Trophoblast cell (in vitro differentiated cells and primary cell): Measurements from ENCODE around the gene KISS1R.
A peak's percentile ranks its signal among the peaks of the same experiment; 100 is the strongest.
"Not testable (repeated sequence)": the region's sequence is repeated elsewhere in the genome, so short reads cannot be mapped to it uniquely, and the experiment has no call there.

ENCODE experiments used
- DNase-seq, 2 donors: peaks; one replicate each; pipeline ENCODE4 v3.0.0-alpha.2; 2016
- H2AFZ ChIP-seq: 2 replicates; pipeline ENCODE4 v1.6.1; 2013; ENCODE audit warnings: low read length, moderate library complexity, mild to moderate bottlenecking; ENCODE audit not compliant: insufficient read depth, poor library complexity
- H2AK5ac ChIP-seq: 2 replicates; pipeline ENCODE4 v1.6.1; 2013; ENCODE audit warnings: mild to moderate bottlenecking, low read length
- H2BK120ac ChIP-seq: 2 replicates; pipeline ENCODE4 v1.6.1; 2013; ENCODE audit warnings: low read length, mild to moderate bottlenecking, moderate library complexity; ENCODE audit not compliant: insufficient read depth, poor library complexity
- H2BK12ac ChIP-seq: 2 replicates; pipeline ENCODE4 v1.6.1; 2013; ENCODE audit warnings: mild to moderate bottlenecking, low read length, moderate library complexity
- H2BK5ac ChIP-seq: 2 replicates; pipeline ENCODE4 v1.6.1; 2013; ENCODE audit warnings: low read length, low read depth, moderate library complexity, mild to moderate bottlenecking; ENCODE audit not compliant: poor library complexity
- H3K14ac ChIP-seq: 2 replicates; pipeline ENCODE4 v1.6.1; 2013; ENCODE audit warnings: mild to moderate bottlenecking, low read length
- H3K18ac ChIP-seq: 2 replicates; pipeline ENCODE4 v1.6.1; 2013; ENCODE audit warnings: mild to moderate bottlenecking, low read length
- H3K23ac ChIP-seq: 2 replicates; pipeline ENCODE4 v1.6.1; 2013; ENCODE audit warnings: low read length
- H3K27ac ChIP-seq: 2 replicates; pipeline ENCODE4 v1.5.1; 2013; ENCODE audit warnings: low read depth, mild to moderate bottlenecking, inconsistent platforms, low read length, moderate library complexity
- H3K27me3 ChIP-seq: 2 replicates; pipeline ENCODE4 v1.6.1; 2013; ENCODE audit warnings: inconsistent platforms, mild to moderate bottlenecking, low read length, moderate library complexity; ENCODE audit not compliant: insufficient read depth
- H3K36me3 ChIP-seq, 2 experiments: 1 replicate in 1 of 2; 2 replicates in 1 of 2; pipeline ENCODE4 v1.6.1; 2013; ENCODE audit warnings: low read length in 2 of 2, mild to moderate bottlenecking in 2 of 2, moderate library complexity in 1 of 2; ENCODE audit not compliant: insufficient read depth in 2 of 2, control insufficient read depth in 1 of 2
- H3K4ac ChIP-seq: 2 replicates; pipeline ENCODE4 v1.6.1; 2013; ENCODE audit warnings: low read depth, mild to moderate bottlenecking, low read length, moderate library complexity
- H3K4me1 ChIP-seq, 2 experiments: 1 replicate in 1 of 2; 2 replicates in 1 of 2; pipeline ENCODE4 v1.6.1; 2013; ENCODE audit warnings: low read length in 2 of 2, mild to moderate bottlenecking in 2 of 2, moderate library complexity in 1 of 2; ENCODE audit not compliant: insufficient read depth in 2 of 2, control insufficient read depth in 1 of 2
- H3K4me2 ChIP-seq: 2 replicates; pipeline ENCODE4 v1.6.1; 2013; ENCODE audit warnings: inconsistent platforms, mild to moderate bottlenecking, low read length, moderate library complexity
- H3K4me3 ChIP-seq: 2 replicates; pipeline ENCODE4 v1.5.1; 2013; ENCODE audit warnings: mild to moderate bottlenecking, low read depth, low read length, inconsistent platforms
- H3K79me1 ChIP-seq: one replicate; pipeline ENCODE4 v1.6.1; 2013; ENCODE audit warnings: low read length
- H3K79me2 ChIP-seq: 2 replicates; pipeline ENCODE4 v1.6.1; 2013; ENCODE audit warnings: low read length, mild to moderate bottlenecking; ENCODE audit not compliant: control insufficient read depth, insufficient read depth, poor library complexity
- H3K9ac ChIP-seq: 2 replicates; pipeline ENCODE4 v1.6.1; 2013; ENCODE audit warnings: mild to moderate bottlenecking, low read length
- H3K9me3 ChIP-seq: 2 replicates; pipeline ENCODE4 v1.6.1; 2013; ENCODE audit warnings: low read depth, mild to moderate bottlenecking, control low read depth, inconsistent platforms, low read length; ENCODE audit not compliant: insufficient read depth
- H4K12ac ChIP-seq: 2 replicates; pipeline ENCODE4 v1.6.1; 2013; ENCODE audit warnings: low read depth, mild to moderate bottlenecking, low read length, moderate library complexity
- H4K8ac ChIP-seq: 2 replicates; pipeline ENCODE4 v1.6.1; 2013; ENCODE audit warnings: low read depth, mild to moderate bottlenecking, low read length, moderate library complexity
- H4K91ac ChIP-seq: one replicate; pipeline ENCODE4 v1.6.1; 2013; ENCODE audit warnings: low read depth, mild to moderate bottlenecking, low read length, moderate library complexity
- WGBS: extraction: QIAGEN DNeasy Blood & Tissue Kit; methylation state at CpG from one replicate; pipeline ENCODE4 v1.1.7; 2013; ENCODE audit warnings: missing lambda C conversion rate; ENCODE audit not compliant: insufficient read length, insufficient coverage; ENCODE audit errors: extremely low coverage; 5-methylcytosine and 5-hydroxymethylcytosine counted together

Gene KISS1R

GRCh38 chr19:876089-876488 is 41.0 kb upstream of the KISS1R start:
- Histone ChIP-seq H2BK5ac (no peak overlapping the region), H3K23ac (no peak overlapping the region), H2BK12ac (no peak overlapping the region), H4K12ac (no peak overlapping the region), H3K18ac (no peak overlapping the region), H3K4me1 (no peaks in the 10 kb centered on the region), H3K36me3 (peaks cover 52 to 57% of the 10 kb centered on the region in 2 experiments), H3K27me3 (no peaks in the 10 kb centered on the region), H3K14ac (no peak overlapping the region), H2AK5ac (no peak overlapping the region), H3K79me2 (no peaks in the 10 kb centered on the region), H2AFZ (no peak overlapping the region), H3K79me1 (no peaks in the 10 kb centered on the region), H4K8ac (no peak overlapping the region), H3K27ac (no peak overlapping the region), H3K4me3 (no peak overlapping the region), H3K9me3 (no peaks in the 10 kb centered on the region), H3K9ac (no peak overlapping the region), H2BK120ac (no peak overlapping the region), H3K4ac (no peak overlapping the region), H3K4me2 (no peak overlapping the region), H4K91ac (no peak overlapping the region)
- no peak for DNase-seq
- no CpG with 5 or more reads among the region's 18 CpGs for WGBS

- H3K27ac ChIP-seq, result no peak overlapping the region
- no peak overlapping the region for H2AFZ ChIP-seq
- no peak overlapping the region for H2BK120ac ChIP-seq
- H3K79me2 ChIP-seq, result no peaks in the 10 kb centered on the region
- no peaks in the 10 kb centered on the region for H3K4me1 ChIP-seq
- H2AK5ac ChIP-seq, result no peak overlapping the region
- H3K23ac ChIP-seq, result no peak overlapping the region
- H3K18ac ChIP-seq, result no peak overlapping the region
- H3K9me3 ChIP-seq, result peaks cover 4% of the 10 kb centered on the region
- no peaks in the 10 kb centered on the region for H3K27me3 ChIP-seq
- no peaks in the 10 kb centered on the region for H3K79me1 ChIP-seq
- no peak overlapping the region for H2BK5ac ChIP-seq
- no peak overlapping the region for H4K91ac ChIP-seq
- peak overlapping the region; percentile 1 for H3K4me2 ChIP-seq
- no CpG with 5 or more reads among the region's 29 CpGs for WGBS
- H3K4me3 ChIP-seq, result no peak overlapping the region
- H4K12ac ChIP-seq, result no peak overlapping the region
- H3K36me3 ChIP-seq, result peaks cover 55 to 60% of the 10 kb centered on the region in 2 experiments
- H4K8ac ChIP-seq, result no peak overlapping the region
- no peak overlapping the region for H3K14ac ChIP-seq
- no peak for DNase-seq
- no peak overlapping the region for H3K9ac ChIP-seq
- H2BK12ac ChIP-seq, result no peak overlapping the region
- H3K4ac ChIP-seq, result no peak overlapping the region
Measured at GRCh38 chr19:876780-877314, 40.3 kb upstream of the KISS1R start.

- H3K4me3 ChIP-seq, H3K4ac ChIP-seq, H3K4me1 ChIP-seq, H3K23ac ChIP-seq, H2BK5ac ChIP-seq, H3K9me3 ChIP-seq, DNase-seq, H3K4me2 ChIP-seq, H3K79me1 ChIP-seq, H3K79me2 ChIP-seq, H2BK12ac ChIP-seq, H3K14ac ChIP-seq, H2AFZ ChIP-seq, H3K27me3 ChIP-seq, H3K18ac ChIP-seq, H3K27ac ChIP-seq, H4K8ac ChIP-seq, H3K9ac ChIP-seq, H2AK5ac ChIP-seq, H4K12ac ChIP-seq, H4K91ac ChIP-seq, H2BK120ac ChIP-seq: not testable (repeated sequence)
- WGBS, result no CpG with 5 or more reads among the region's 23 CpGs
- H3K36me3 ChIP-seq, result peaks cover 63 to 73% of the 10 kb centered on the region in 2 experiments
Measured at GRCh38 chr19:877992-878660, 39.0 kb upstream of the KISS1R start.

GRCh38 chr19:878751-879561 is 38.2 kb upstream of the KISS1R start:
- not testable (repeated sequence) for H2BK120ac ChIP-seq, H2BK5ac ChIP-seq, H4K8ac ChIP-seq, H2BK12ac ChIP-seq, H3K4ac ChIP-seq, DNase-seq, H3K27ac ChIP-seq, H3K9me3 ChIP-seq, H3K27me3 ChIP-seq, H4K12ac ChIP-seq, H4K91ac ChIP-seq, H2AK5ac ChIP-seq, H3K4me1 ChIP-seq, H3K14ac ChIP-seq, H2AFZ ChIP-seq, H3K4me3 ChIP-seq, H3K18ac ChIP-seq, H3K9ac ChIP-seq, H3K79me1 ChIP-seq, H3K79me2 ChIP-seq, H3K4me2 ChIP-seq, H3K23ac ChIP-seq
- H3K36me3 ChIP-seq, result peaks cover 60 to 70% of the 10 kb centered on the region in 2 experiments
- WGBS, result no CpG with 5 or more reads among the region's 24 CpGs
